ENCODE measurements around the gene DNASE2.

DNASE2 gene

GRCh38 chr19:12886651-12886968 is 5.4 kb upstream of the DNASE2 start:
- no peak for DNase-seq (ENCODE audit: low spot score)

DNA sequence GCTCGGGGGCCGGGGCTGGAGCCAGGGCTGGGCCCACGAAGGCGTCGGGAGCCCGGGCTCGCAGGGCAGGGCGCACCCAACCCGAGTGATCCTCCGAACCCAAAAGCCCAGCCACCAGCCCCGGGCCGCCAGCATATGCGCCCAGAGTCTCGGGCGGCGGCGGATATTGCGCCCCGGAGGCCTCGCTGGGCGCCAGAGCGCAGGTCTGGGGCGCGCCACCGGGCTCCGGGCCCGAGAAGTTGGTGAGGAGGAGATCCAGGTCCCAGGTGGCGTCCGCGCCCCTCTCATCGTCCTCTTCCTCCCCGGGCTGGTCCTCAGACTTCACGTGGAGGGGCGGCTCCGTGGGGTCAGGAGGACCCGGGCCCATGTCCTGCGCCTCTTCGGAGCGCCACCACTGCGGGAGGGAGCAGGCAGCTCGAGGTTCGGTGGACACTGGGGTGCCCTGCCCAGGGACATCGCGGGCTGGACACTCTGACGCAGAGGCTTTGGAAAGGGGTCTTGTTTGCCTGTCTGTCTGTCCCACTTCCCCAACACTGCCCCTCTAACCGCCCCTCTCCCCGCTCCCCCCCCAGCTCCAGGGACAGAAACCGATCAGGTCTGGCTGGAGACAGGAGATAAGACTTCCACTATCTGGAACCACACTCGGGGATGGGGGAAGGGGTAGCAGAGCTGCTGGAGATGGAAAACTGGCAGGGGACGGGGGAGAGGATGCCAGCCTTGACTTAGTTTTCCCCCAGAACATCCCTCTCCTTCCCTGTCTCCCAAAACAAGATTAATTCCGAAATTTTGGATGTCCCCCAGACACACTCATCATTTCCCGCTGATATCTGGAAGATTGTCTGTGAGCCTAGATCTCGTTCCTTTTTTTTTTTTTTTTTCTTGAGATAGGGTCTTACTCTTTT is 4.8 kb upstream of the DNASE2 start:
- no peak for DNase-seq (ENCODE audit: low spot score)

GRCh38 chr19:12884926-12885748 is 3.9 kb upstream of the DNASE2 start:
- no peak for DNase-seq (ENCODE audit: low spot score)

GRCh38 chr19:12884627-12884925 is 3.3 kb upstream of the DNASE2 start:
- no peak for DNase-seq (ENCODE audit: low spot score)

DNA sequence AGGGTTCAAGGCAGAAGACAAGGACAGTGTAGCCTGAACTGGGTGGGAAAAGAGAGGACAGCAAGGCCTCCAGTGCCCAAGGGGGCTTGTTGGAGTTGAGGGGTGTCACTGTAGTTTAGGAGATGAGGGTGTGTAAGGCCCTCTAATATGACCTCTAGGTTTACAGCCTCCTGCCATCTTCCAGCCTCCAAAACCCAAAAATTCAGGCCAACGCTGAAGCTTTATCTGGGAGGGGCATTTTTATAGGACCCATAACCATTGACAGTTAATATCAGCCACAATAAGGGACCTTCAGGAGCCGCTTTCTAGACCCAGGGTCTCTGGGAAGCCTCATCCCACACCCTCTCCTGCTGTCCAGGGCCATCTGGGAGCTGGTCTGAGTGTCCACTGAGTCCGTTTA is 3.0 kb upstream of the DNASE2 start:
- DNase-seq (ENCODE audit: low spot score): no peak

DNA sequence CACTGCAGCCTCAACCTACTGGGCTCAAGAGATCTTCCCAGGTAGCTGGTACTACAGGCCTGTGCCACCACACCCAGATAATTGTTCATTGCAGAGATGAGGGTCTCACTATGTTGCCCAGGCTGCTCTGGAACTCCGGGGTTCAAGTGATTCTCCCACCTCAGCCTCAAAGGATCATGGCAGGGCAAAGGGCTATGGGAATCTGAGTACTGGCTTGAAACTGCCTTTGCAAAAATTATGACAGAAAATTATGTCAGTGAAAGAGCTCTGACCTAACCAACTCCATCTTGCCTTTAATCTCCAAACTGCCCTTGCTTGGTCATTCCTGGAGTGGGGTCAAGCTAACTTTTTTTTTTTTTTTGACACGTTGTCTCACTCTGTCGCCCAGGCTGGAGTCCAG is 1.3 kb upstream of the DNASE2 start:
- no peak for DNase-seq (ENCODE audit: low spot score)

DNA sequence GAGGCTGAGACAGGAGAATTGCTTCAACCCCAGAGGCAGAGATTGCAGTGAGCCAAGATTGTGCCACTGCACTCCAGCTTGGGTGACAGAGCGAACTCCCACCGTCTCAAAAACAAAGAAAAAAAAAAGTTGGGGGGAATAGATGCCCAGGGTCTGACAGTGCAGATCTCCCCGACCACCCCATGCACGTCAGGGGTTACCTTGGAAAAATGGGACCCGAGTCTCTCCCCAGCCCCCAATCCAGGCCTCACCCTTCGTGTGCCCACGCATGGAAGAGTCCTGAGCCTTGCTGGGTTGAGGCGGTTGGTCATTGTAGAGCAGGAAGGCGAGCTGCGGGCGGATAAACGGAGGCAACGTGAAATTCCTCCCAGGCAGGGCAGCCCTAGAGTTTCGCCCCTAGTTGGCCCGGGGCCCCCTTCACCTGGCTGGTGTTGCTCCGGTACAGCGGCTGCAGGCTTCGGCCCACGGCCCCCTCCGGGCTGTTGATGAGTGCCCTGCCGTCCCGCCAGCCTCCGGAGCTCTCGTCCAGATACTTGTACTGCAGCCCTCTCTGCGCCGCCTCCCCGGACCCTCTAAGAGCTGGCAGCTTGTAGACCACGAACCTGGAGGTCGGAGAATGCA is 588 bp downstream of the DNASE2 start:
- DNase-seq (ENCODE audit: low spot score): no peak

- DNase-seq (ENCODE audit: low spot score): no peak
Observed at GRCh38 chr19:12875086-12875485, 6.2 kb downstream of the DNASE2 start.

- no peak for DNase-seq (ENCODE audit: low spot score)
Observed at GRCh38 chr19:12873891-12874745, 7.1 kb downstream of the DNASE2 start.

- DNase-seq (ENCODE audit: low spot score): peak; percentile 38
Observed at GRCh38 chr19:12872941-12873890, 8.0 kb downstream of the DNASE2 start.

DNA sequence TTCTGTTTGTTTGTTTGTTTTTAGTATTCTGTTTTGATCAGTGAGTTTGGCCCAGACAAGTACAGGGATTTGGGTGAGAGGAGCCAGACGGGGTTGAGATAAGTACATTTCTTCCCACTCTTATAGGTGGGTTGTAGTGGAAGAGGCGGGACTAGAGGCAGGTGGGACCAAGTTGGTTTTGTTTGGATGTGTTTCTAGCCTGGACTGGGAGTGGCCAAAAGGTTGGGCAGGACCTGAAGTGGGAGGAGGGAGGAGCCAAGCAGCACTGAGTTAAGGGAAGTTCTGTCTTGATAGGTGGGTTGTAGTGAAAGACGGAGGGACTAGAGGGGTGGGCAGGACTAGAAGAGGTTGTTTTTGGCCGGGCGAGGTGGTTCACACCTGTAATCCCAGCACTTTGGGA is 9.0 kb downstream of the DNASE2 start:
- no peak for DNase-seq (ENCODE audit: low spot score)

DNA sequence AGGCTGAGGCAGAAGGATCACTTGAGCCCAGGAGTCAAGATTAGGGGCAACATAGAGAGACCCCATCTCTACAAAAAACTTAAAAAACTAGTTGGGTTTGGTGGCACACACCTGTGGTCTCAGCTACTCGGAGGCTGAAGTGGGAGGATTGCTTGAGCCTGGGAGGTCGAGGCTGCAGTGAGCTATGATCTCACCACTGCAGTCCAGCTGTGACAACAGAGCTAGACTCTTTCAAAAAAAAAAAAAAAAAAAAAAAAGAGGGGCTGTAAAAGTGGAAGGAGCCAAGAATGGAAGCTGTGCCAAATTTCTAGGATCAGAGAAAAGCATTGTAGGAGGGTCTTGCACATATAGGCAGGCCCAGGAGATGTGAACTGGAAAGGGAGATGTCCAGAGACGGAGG is 9.6 kb downstream of the DNASE2 start:
- DNase-seq (ENCODE audit: low spot score): no peak

- no peak for DNase-seq (ENCODE audit: low spot score)
Observed at GRCh38 chr19:12868540-12869112, 12.6 kb downstream of the DNASE2 start.

GRCh38 chr19:12867120-12868099 is 13.8 kb downstream of the DNASE2 start:
- DNase-seq (ENCODE audit: low spot score): peak; percentile 41

- DNase-seq (ENCODE audit: low spot score): no peak
Observed at GRCh38 chr19:12866416-12867119, 14.7 kb downstream of the DNASE2 start.

DNA sequence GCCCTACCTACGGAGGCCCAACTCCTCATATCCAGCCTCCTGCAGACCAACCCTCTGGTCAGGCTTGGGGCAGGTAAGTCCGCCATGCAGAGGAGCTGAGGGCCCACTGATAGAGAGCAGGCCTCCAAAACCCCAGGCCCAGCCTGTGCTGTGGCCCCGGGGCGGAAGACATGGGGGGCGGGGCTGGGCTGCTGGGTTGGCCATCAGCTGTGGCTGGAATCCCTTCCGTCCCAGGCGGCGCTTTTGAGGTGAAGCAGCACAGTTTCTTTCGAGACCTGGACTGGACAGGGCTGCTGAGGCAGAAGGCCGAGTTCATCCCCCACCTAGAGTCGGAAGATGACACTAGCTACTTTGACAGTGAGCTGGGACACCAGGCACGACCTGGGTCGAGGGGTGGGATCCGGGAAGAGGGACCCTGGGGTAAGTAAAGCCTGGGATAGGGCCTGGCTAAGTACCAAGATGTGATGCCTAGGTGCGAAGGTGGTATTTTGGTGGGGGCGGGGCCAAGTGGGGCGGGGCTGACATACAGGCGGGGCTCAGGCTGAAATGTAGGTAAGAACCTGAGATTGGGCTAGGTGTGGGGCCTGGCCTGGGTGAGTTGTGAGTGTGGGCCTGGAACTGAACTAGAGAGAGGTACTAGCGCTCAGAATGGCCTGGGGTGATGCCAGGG is 15.4 kb downstream of the DNASE2 start:
- no peak for DNase-seq (ENCODE audit: low spot score)

GRCh38 chr19:12864721-12865715 is 16.2 kb downstream of the DNASE2 start:
- no peak for DNase-seq (ENCODE audit: low spot score)

Measured in kidney capillary endothelial cell (primary cell).